HT1080 (cell line): ENCODE measurements around the gene LGSN. TPM values are rescaled to one million over a fixed set of nuclear protein-coding genes. Genes with fewer than 3 reads are reported as not detected.
"Not testable (repeated sequence)": the region's sequence is repeated elsewhere in the genome, so short reads cannot be mapped to it uniquely, and the experiment has no call there.

Experiments
- DNase-seq: peaks from one replicate; pipeline ENCODE4 v3.0.0-alpha.2; 2015; ENCODE audit warnings: low read depth
- small RNA-seq: library from RNA; depleted of rRNA; stranded (forward); fragments of <200 nt; gene quantifications from one replicate; pipeline ENCODE3, GENCODE V24; 2014
- total RNA-seq: library from RNA; depleted of rRNA; stranded (reverse); fragments of >200 nt; shearing (Covaris generic); gene quantifications from 2 replicates; pipeline ENCODE4 v1.2.3, GENCODE V29; 2014; rRNA removed

Gene LGSN
- total RNA-seq, 1 experiment from 2014 or later: not detected

- DNase-seq: no peak
Observed at GRCh38 chr6:63245420-63245819, 74.4 kb downstream of the LGSN start.

- peak; percentile 26 for DNase-seq
Observed at GRCh38 chr6:63236398-63236817, 83.4 kb downstream of the LGSN start.

- DNase-seq: not testable (repeated sequence)
Observed at GRCh38 chr6:63230511-63230910, 89.3 kb downstream of the LGSN start.

- not testable (repeated sequence) for DNase-seq
Observed at GRCh38 chr6:63230027-63230426, 89.8 kb downstream of the LGSN start.

GRCh38 chr6:63227928-63228894 is 91.6 kb downstream of the LGSN start:
- not testable (repeated sequence) for DNase-seq

GRCh38 chr6:63225987-63226386 is 93.8 kb downstream of the LGSN start:
- not testable (repeated sequence) for DNase-seq

Small RNA genes within 50 kb of the gene (small RNA-seq; reads per million reads assigned to genes)
- gene SPTLC1P3: not detected

Other genes with a start within 250 kb of the LGSN start
- 0.17 and 0.69 TPM in 2 replicates for gene FKBP1C, start 108.5 kb downstream of the LGSN start, total RNA-seq